HG03571 (cell line): Measurements from ENCODE around the gene C15orf40.

Experiments
- ATAC-seq: cut with Tn5 transposase; IDR thresholded peaks from one replicate; pipeline ENCODE4 v1.9.1; 2021; ENCODE audit not compliant: unreplicated experiment

C15orf40 gene

DNA sequence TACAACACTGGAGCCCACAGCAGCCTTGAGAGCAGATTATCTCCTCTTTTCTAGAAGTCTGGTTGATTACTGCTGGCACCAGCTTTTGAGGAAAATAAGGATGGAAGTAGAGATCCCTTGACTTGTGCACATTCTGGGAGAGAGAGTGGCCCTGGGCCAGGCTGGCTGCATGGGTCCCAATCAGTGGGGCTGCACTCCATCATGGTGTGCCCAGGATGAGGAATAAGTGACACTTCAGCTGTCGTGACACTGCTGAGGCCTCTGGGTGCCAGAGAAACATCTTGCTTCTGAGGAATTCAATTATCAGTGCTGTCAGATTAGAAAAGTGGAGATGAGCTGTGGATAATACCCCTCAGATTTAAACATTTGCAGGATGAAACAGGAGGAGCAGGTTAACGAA, 16.4 kb downstream of the C15orf40 start:
- no peak for ATAC-seq

DNA sequence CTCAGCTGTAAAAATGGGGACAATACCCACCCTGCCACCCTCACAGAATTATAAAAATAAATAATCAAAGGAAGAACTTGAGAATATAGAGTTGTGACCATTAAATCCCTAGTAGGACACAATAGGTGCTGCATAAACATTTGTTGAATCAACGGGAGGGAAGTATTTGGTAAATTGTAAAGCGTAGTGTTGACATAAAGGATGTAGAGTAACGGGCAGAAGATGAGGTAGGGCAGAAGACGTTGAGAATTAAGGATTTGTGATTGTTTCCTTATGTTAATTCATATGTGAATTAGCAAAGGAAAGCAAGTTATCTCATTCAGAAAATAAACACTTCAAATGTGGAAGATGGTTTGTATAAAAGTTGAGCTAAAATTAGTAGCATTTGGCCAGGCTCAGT, 18.3 kb downstream of the C15orf40 start:
- no peak for ATAC-seq

DNA sequence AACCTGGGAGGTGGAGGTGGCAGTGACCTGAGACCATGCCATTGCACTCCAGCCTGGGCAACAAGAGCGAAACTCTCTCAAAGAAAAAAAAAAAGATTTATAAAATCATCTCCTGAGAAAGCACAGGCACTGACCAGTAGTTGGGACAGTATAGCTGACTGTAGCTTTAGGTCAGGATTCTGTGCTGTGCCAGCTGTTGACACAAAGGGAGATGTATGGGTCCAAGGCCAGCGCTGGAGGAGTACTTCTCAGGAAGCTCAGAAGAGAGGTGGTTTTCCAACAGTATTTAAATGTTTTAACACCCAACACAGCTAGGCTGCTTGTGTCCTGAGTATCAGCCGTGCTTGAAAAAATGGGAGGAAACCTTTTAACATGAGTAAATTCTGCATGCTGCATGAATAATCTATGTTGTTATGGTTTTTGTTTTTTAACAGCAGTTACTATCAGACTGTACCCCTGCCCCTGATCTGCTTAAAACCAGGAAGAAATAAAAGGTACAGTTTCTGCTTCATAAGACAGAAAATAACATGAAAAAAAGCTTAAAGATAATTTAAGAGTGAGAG, 18.9 kb downstream of the C15orf40 start:
- ATAC-seq: no peak

DNA sequence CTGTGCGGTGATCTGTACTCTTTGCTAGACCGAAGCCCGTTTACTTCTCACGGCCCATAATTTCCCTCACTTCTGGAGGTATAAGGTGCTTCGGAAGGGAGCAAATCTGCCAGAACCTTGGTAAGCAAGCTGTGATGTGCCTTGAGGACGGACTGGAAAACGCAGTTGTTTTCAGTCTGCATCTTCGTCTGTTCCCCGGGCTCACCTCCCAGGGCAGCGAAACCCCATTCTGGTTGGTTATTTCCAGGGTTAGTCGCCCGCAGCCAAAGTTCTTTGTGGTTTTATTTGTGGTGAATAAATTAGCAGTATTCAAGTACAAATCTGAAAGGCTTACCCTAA, 25.0 kb downstream of the C15orf40 start:
- no peak for ATAC-seq

DNA sequence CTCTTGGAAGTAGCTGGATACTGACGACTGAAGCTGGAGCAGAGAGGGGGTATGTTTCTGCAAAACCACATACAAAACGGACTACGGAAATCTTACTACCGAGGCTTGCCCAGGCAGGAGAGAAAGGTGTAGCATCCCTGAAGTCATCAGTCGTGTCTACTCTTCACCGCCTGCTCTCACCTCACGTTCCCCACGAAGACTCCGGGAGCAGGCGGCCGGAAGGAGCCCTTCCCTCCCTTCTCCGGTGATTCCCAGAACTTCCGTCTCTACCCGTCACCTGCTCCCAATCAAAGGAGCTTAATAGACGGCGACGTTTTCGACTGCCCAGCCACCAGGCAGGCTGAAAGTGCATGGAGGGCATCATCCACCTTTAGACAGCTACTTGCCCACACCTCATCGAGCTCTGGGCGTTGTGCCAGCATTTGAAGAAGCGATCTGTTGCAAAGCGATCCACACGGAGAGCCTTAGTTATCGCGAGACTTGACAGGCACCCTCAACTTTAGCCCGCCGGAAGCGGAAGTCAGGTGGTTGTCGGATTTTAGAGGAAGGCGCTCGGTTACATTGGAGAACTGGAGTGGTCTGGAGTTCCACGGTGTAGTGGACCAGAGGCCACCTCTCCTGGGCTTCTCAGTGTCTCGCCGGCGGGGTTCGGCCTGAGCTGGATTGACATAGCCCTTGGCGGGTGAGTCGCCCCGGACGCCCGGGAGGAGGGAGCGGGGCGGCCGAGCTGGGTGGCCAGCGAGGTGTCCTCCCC, 25.6 kb downstream of the C15orf40 start, which contains the start of gene RAMAC:
Gene RAMAC, plus strand, starts transcription at position 523 of the 754 bp plus-strand sequence. CDS start 2,809 bp downstream, outside the sequence.
- peak; percentile 94 for ATAC-seq

DNA sequence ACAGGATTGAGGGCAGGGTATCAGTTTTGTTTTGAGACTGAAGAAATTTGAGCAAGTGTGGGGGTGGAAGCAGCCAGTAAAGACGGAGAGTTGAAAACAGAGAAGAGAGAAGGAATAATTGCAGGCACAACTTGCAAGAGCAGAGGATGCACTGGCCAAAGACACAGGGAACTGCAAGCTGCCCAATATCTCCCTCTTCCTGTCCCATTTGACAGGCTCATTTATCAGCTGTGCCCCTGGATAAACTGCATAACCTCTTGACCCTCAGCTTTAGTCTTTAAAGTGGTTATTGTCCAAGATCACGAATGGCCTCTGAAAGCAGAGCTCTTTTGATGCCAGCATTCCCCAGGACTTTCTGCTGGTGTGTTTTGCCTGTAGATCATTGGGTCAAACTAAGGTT, 30.5 kb downstream of the C15orf40 start:
- no peak for ATAC-seq

DNA sequence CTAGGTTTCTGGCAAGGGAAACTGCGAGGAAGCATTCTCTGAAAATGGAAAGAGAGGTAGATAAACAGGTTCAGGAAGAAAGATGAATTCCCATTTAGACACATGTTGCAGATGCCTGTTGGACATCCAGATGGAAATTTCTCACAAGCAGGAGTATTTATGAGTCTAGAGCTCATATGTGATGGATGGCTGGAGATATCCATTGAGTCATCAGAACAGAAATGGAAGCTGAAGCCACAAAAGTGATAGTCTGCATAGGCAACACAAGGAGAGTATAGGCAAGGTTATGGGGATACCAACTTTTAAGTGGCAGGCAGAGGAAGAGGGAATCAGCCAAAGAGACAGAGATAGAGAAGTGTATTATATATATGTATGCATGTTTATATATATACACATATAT, 31.7 kb downstream of the C15orf40 start:
- ATAC-seq: no peak

DNA sequence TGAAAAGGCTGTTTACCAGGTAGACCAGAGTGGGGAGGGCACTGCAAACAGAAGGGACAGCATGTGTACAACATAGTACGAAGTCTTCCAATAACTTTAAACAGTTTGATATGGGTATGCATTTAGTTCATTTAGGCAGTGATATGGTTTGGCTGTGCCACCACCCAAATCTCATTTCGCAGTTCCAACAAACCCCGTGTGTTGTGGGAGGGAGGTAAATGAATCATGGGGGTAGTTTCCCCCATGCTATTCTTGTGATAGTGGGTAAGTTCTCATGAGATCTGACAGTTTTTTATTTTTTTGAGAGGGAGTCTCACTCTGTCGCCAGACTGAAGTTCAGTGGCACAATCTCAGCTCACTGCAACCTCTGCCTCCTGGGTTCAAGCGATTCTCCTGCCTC, 33.0 kb downstream of the C15orf40 start:
- ATAC-seq: no peak

DNA sequence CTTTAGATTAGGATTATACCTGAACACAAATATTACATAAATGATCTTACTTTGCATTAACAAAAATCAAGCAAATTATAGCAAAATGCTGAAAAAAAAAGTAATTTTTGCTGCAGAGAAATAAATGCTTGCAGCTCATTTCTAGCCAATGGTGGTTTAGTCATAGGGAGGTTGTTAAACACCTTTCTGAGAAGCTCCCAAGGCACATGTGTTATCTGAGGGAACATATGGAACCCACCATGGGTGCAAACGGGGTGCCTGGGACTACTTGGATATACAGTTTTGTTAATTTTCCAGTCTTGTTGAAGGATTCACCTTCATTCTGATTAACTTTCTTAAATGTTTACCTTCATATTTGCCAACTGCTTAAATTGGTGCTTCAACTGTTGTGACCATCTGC, 34.4 kb downstream of the C15orf40 start:
- no peak for ATAC-seq

DNA sequence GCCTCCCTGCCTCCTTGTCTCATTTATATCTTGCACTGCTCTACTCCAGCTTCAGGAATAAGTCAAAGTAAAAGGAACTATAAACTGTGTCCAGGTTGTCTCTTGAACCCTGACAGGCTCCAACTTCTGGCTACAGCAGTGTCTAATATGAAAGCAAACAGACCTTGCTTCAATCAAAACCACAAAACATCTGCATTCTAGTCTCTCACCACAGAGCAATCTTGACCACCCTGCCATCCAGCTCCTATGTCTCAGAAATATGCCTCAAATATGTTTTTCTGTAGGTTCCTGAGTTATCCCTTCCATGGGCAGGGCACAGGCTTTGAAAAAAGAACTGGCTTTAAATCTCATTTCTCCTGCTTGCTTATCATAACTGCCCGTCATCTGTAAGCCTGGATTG, 38.4 kb downstream of the C15orf40 start:
- no peak for ATAC-seq

DNA sequence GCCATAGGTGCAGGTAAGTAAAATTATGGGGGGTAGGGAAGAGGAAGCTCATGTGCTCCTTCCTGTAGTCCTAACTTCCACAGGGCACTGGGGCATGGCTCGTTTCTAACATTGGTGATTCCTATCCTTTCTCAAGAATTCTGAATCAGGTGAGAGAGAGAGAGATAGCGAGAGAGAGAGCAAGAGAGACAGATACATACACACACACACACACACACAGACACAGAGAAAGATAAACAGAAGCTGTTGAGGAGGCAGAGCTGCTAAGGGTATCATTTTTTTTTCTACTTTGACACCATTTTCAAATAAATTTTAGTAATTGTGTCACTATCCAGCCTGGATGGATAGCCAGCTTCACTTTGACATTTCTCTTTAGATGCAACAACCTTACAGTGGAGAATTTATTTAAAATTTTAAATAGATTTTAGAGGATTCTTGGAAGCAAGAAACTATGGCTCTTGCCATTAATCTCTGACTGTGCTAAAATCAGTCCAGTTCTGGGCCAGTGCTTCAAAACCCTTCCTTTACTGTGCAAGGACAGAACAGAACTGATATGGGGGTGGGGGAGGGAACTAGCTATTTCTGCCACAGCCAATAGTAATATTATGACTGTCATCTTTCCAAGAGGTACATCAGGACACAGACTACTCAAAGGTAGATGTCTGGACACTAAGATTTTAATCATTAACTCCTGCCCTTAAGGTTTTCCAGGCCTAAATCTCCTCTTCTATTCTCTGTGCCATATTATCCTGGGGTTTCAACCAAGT, 40.0 kb downstream of the C15orf40 start:
- no peak for ATAC-seq

DNA sequence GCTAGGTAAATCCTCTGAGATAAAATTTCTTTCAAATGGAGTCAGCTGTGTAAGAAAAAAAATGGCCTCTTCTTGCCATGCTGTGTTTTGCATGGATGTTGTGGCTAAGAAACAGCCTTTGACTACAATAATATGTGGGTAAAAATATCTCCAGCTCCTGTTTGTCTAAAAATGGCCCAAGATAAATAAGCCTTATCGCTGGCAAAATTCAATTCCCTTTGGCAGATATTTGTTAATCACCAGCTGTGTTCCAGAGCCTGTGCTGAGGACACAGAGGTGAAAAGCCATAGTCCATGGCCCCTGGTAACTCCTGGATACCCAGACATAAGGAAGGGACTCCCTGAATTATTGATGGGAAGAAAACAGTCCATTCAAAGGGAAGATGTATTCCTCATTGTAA, 40.7 kb downstream of the C15orf40 start:
- no peak for ATAC-seq

DNA sequence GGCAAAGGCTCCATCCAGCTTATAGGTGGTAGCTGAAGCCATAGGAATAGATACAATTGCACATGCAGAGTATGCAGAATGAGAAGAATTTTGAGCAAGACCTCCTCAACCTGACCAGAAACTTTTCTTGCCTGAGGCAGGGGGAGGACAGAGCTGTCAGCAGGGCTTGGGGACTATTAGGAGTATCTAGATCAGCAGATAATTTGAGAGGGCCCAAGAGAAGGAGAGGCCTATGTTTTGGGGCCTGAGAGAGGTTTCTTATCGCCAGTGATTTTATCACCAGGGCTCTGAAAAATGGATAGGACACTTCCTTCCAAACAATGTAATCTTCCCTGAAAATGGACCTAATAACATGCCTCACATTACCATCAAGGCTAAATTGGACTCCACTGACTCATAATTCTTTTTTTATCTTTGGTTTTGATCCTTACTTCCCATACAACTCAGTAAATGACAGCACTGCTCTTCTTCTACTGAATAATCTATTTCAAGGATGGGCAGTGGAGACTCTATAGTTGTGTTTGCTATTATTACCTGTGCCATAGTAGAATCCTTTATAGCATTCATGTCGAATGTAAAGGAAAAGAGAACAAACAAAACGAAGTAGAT, 41.3 kb downstream of the C15orf40 start:
- no peak for ATAC-seq

DNA sequence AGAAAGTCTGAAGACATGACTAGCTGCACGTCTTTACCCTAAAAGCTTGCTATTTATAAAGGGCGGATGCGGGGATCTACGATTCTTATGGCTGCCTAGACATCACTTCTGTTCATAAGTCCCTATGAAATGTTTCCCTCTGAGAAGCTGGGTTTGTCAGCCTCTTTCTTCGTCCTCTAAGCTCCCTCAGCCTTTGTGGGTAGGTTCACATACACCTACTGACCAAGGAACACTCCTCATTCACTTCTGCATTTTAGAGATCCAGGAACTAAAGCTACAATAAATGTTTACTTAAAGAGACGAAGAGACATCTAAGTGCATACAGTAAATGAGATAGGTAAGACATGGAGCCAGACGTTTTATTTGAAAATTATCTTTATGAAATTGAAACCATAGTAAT, 42.1 kb downstream of the C15orf40 start:
- ATAC-seq: no peak

DNA sequence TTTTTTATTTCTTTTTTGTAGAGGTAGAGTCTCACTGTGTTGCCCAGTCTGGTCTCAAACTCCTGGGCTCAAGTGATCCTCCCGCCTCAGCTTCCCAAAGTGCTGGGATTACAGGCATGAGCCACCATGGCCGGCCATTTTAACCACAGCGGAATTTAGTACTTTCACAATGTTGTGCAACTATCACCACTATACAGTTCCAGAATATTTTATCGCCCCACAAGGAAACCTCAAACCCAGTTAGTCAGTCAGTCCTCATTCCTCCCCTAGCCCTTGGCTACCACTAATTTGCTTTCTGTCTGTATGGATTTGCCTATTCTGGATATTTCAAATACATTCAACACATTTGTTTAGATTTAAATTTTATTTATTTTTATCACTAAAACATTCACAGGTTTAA, 43.4 kb downstream of the C15orf40 start:
- no peak for ATAC-seq

DNA sequence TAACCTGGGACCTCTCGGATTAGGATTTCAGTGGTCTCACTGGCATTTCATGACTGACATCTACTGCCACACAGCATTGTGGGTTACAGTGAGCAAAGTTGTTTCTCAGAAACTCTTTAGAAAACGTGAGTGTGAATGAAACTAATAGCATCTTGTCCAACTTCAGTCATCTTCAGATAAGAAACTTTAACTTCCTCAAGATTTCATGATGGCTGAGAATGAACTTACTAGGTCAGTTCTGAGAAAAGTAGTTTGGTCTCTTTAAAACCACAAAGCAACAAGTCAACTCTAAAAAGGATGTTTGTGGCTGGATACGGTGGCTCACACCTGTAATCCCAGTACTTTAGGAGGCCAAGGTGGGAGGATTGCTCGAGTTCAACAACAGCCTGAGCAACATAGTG, 44.8 kb downstream of the C15orf40 start:
- peak; percentile 89 for ATAC-seq

DNA sequence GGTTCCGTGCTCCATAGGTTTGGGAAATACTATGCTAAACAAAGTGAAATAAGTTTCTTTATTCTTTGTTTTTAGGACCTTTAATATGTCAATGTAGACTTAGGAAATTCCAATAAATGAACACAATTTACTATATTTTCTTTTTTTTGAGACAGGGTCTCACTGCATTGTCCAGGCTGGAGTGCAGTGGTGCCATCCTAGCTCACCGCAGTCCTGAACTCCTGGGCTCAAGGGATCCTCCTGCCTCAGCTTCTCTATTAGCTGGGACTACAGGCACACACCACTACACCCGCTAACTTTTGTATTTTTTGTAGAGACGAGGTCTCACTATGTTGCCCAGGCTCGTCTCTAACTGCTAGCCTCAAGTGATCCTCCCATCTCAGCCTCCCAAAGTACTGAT, 46.5 kb downstream of the C15orf40 start:
- ATAC-seq: no peak

DNA sequence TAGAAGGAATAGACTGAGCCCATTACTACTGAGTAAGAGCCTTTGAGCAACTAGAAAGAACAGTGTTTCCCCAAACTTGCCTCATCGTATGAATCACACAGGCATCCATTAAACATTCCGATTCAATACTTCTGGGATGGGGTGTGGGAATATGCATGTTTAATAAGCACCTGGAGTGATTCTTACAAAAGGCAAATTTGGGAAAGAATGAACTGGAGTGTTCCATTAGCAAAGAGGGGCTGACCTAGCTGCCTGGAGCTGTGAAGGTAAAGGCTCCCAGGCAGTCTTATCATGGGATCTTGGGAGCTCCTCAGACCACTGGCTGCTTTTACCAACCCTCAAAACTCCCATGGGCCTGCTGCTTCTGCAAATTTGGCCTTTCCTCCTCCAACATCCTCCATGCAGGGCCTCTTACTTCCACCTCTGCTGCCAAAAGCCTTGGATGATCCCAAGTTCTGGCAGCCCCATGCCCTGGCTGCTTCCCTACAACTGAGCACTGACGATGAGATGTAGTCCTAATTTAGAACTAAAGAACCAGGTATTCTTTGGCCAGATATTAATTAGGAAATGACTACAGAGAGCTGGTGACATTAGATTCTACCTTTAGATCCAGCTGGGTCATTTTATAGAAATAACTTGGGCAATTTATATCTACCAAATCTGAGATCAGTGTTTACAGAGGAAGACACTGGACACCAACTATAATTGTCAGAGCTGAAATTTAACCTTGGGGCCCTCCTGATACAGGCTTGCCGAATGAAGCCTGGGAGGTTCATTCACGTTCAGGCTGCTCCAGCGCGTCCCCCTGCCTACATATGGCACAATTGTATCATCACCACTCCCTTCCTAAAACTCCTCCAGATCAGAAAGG, 47.7 kb downstream of the C15orf40 start:
- ATAC-seq: no peak

DNA sequence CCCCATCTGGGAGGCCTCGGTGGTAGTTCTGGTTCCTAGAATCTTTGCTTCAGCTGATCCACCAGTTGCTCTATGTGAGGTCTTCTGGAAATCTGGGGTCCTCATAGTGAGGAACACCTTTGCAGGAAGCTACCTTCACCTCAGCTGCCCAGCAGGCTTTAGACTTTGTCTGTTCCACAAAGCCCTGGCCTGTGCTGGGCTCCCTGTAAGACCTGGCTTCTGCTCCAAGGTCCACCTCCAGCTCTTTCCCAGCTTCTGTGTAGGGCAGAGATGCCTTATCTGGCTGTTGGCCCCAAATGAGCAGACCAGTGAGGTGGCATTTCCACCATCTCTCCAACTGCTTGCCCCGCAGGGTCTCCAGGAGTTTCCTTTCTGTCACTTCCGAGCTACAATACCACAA, 50.7 kb downstream of the C15orf40 start:
- no peak for ATAC-seq

DNA sequence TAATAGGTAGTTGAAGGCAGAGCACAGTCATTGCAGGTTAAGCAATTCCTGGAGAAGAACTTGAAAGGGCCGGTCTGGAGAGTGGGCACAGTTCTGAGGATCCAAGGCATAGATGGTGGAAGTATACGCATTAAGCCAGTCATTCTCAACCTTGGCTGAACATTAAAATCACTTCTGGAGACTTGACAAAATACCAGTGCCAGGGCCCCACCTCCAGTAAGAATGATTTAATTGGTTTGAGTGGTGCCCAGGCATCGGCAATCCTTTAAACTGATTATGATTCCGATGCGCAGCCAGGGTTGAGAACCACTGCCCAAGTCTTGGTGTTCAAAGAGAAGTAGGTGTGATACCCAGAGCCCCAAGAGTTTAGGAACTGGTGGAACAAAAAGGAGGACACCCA, 52.0 kb downstream of the C15orf40 start:
- ATAC-seq: no peak

DNA sequence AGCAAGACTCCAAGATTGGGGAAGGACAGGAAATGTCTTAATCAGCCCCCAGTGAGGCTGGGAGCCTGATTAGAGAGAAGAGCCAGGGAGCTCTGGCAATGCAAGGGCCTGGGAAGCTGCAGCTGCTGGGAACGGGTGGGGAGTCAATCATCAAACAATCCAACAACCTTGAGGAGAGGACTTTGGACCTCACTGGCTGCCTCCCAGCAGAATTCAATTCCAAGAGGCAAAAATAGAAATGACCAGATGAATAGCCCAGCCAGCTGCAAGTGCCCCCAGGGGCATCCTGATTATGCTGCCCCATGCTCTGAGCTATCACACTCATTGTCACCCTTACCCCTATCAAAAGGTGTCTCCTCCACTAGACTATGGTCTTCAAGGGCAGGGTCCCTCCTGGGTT, 52.8 kb downstream of the C15orf40 start:
- no peak for ATAC-seq
